ENCODE data around the gene CWC15. TPM values are rescaled to one million over a fixed set of nuclear protein-coding genes. Genes with fewer than 3 reads are reported as not detected.

Gene CWC15
- 26.9 and 29.6 TPM in 2 replicates for total RNA-seq

DNA sequence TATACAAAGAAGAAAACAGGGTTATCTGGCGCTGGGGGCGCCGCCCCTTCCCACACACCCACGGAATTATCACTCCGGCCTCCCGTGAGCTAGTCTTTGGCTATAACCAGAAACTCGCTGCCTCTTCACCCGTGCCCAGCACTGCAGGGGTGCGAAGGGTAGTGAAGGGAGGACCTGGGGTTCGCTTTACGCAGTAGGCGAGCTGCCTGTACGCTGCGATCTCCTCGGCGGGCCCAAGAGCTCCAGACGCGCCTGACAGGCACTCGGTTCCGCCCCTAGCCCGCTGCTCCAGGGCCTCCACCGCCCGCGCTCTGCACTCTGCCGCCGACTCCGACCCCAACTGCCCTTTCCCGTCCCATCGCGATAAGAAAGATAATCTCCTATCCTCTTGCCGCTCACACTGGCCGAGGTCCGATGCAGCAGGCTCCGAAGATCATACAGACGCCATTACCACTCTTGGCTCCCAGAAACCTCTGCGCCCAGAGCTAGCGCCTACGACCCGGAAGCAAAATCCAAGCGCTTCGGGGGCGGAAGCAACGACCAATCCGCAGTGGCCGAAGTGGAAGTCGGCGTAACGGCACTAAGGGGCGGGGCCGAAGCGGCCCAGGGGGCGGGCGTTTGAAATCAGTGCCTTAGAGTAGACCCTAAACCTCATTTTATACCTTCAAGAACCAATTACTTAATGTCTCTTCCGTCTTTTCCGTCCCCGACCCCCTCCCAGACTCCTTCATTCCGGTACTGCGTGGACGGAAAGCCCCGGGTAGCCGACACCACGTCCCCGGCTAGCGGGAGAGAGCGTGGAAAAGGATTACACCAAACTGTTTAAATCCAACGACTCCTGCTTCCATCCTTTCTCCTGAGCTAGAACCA lies at the start of gene CWC15, which contains the start of gene KDM4D:
CWC15 (minus strand) TSS at position 458 of the 870 bp plus-strand sequence. CDS start 1,371 bp downstream, outside the sequence.
KDM4D (plus strand) TSS at position 611 of the 870 bp plus-strand sequence. CDS start 23,664 bp downstream, outside the sequence.

Other genes starting within 250 kb of the CWC15 start
- gene AMOTL1, start 205.2 kb downstream of the CWC15 start, total RNA-seq: 35.2 and 37.8 TPM in 2 replicates
- 0.25 and 0.64 TPM in 2 replicates for gene KDM4D, start 153 bp upstream of the CWC15 start, total RNA-seq
- not detected in 2 replicates for gene KDM4E, start 51.7 kb upstream of the CWC15 start, total RNA-seq
- gene KDM4F, start 75.9 kb upstream of the CWC15 start, total RNA-seq: not detected in 2 replicates
- 14.7 and 23.9 TPM in 2 replicates for gene SRSF8, start 93.4 kb upstream of the CWC15 start, total RNA-seq
- gene ENDOD1, start 116.3 kb upstream of the CWC15 start, total RNA-seq: 22.0 and 22.4 TPM in 2 replicates